ENCODE results near the gene EXOC4.

Gene EXOC4

GRCh38 chr7:133528796-133529195 is 275.9 kb downstream of the EXOC4 start:
- no peak overlapping the region for H3K4me2 ChIP-seq (ENCODE audit: low read length)
- H2AFZ ChIP-seq (ENCODE audit: low read length) = no peak overlapping the region
- no peaks in the 10 kb centered on the region for H4K20me1 ChIP-seq (ENCODE audit: insufficient read depth, low read length)
- no peaks in the 10 kb centered on the region for H3K4me1 ChIP-seq (ENCODE audit: insufficient read depth, low read length, severe bottlenecking)
- H3K27ac ChIP-seq (ENCODE audit: low read depth, low read length, poor library complexity, severe bottlenecking) = no peak overlapping the region
- H3F3A ChIP-seq (ENCODE audit: insufficient read depth, low read length) = no peaks in the 10 kb centered on the region
- H3K9ac ChIP-seq (ENCODE audit: low read length) = no peak overlapping the region
- no peaks in the 10 kb centered on the region for H3K27me3 ChIP-seq (ENCODE audit: insufficient read depth, low read length)
- no peaks in the 10 kb centered on the region for H3K9me2 ChIP-seq (ENCODE audit: low read depth, low read length)
- H3K79me2 ChIP-seq (ENCODE audit: insufficient read depth, low read length) = no peaks in the 10 kb centered on the region
- no peaks in the 10 kb centered on the region for H3K36me3 ChIP-seq (ENCODE audit: insufficient read depth, low read length)
- no peak for TF ChIP-seq CTCF (IDR thresholded peaks at IDR 0.05; ENCODE audit: low read length)
- TF ChIP-seq EZH2 (IDR thresholded peaks at IDR 0.05; ENCODE audit: borderline replicate concordance, low read length) = no peak
- no peak overlapping the region for H3K4me3 ChIP-seq (ENCODE audit: low read depth, low read length, poor library complexity, severe bottlenecking)
- no peaks in the 10 kb centered on the region for H3K9me3 ChIP-seq (ENCODE audit: low read length)

DNA sequence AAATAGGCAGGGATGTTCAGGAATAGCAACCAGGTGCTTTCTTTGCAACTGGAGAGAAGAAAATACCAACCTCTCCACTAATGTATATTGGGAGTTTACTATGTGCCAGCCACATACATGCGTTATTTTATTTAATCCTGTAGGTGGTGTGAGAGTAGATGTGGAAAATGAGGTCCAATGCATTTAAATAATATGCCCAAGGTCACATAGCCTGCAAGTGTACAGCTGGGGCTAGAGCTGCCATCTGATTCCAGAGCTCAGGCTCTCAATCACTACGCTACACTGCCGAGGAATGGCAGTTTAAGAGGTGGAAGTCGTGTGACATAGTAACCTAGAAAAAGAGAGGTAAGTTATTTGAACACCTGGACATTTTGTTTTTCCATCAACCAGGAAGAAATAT is 277.0 kb downstream of the EXOC4 start:
- H3F3A ChIP-seq (ENCODE audit: insufficient read depth, low read length) = no peaks in the 10 kb centered on the region
- no peak overlapping the region for H3K4me3 ChIP-seq (ENCODE audit: low read depth, low read length, poor library complexity, severe bottlenecking)
- H3K4me2 ChIP-seq (ENCODE audit: low read length) = no peak overlapping the region
- H3K27ac ChIP-seq (ENCODE audit: low read depth, low read length, poor library complexity, severe bottlenecking) = no peak overlapping the region
- no peaks in the 10 kb centered on the region for H3K79me2 ChIP-seq (ENCODE audit: insufficient read depth, low read length)
- TF ChIP-seq EZH2 (IDR thresholded peaks at IDR 0.05; ENCODE audit: borderline replicate concordance, low read length) (no peak), CTCF (IDR thresholded peaks at IDR 0.05; ENCODE audit: low read length) (peak; percentile 20; the same call in 1 of the 2 replicates)
- no peaks in the 10 kb centered on the region for H3K9me2 ChIP-seq (ENCODE audit: low read depth, low read length)
- no peaks in the 10 kb centered on the region for H3K4me1 ChIP-seq (ENCODE audit: insufficient read depth, low read length, severe bottlenecking)
- H4K20me1 ChIP-seq (ENCODE audit: insufficient read depth, low read length) = no peaks in the 10 kb centered on the region
- H3K9me3 ChIP-seq (ENCODE audit: low read length) = no peaks in the 10 kb centered on the region
- no peaks in the 10 kb centered on the region for H3K27me3 ChIP-seq (ENCODE audit: insufficient read depth, low read length)
- no peak overlapping the region for H2AFZ ChIP-seq (ENCODE audit: low read length)
- H3K9ac ChIP-seq (ENCODE audit: low read length) = no peak overlapping the region
- H3K36me3 ChIP-seq (ENCODE audit: insufficient read depth, low read length) = no peaks in the 10 kb centered on the region

DNA sequence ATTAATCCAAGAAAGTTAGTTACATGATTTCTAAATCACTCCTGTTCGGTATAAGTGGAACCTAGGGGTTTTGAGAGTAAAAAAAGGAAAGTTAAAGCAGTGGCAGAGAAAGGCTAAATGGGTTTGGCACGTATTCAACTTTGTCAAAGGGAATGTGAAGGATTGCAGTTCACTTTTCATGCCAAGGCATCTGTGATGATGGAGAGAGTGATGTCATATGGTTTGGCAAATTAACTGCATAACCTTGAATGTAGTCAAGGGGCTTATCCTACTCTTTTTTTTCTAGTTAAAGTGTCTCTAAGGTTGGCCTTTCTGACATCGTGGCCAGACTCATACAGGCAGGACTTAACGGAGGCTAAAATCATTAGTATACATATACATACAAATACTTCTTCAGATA is 277.8 kb downstream of the EXOC4 start:
- Histone ChIP-seq H3K9me2 (ENCODE audit: low read depth, low read length) (no peaks in the 10 kb centered on the region), H3K36me3 (ENCODE audit: insufficient read depth, low read length) (no peaks in the 10 kb centered on the region), H3K27ac (ENCODE audit: low read depth, low read length, poor library complexity, severe bottlenecking) (no peak overlapping the region), H3K9me3 (ENCODE audit: low read length) (no peaks in the 10 kb centered on the region), H3K4me1 (ENCODE audit: insufficient read depth, low read length, severe bottlenecking) (no peaks in the 10 kb centered on the region), H3K79me2 (ENCODE audit: insufficient read depth, low read length) (no peaks in the 10 kb centered on the region), H3K4me2 (ENCODE audit: low read length) (no peak overlapping the region), H3K9ac (ENCODE audit: low read length) (no peak overlapping the region), H3F3A (ENCODE audit: insufficient read depth, low read length) (no peaks in the 10 kb centered on the region), H2AFZ (ENCODE audit: low read length) (no peak overlapping the region), H3K4me3 (ENCODE audit: low read depth, low read length, poor library complexity, severe bottlenecking) (no peak overlapping the region), H3K27me3 (ENCODE audit: insufficient read depth, low read length) (no peaks in the 10 kb centered on the region), H4K20me1 (ENCODE audit: insufficient read depth, low read length) (no peaks in the 10 kb centered on the region)
- TF ChIP-seq CTCF (IDR thresholded peaks at IDR 0.05; ENCODE audit: low read length) (no peak), EZH2 (IDR thresholded peaks at IDR 0.05; ENCODE audit: borderline replicate concordance, low read length) (no peak)

Data from OCI-LY1 (cell line).